HPDE6-E6E7 (cell line): ENCODE results near the gene TXNDC16.
"Not testable (repeated sequence)": the region's sequence is repeated elsewhere in the genome, so short reads cannot be mapped to it uniquely, and the experiment has no call there.

ENCODE experiments used
- DNase-seq: peaks from one replicate; pipeline ENCODE4 v3.0.0; 2011; ENCODE audit warnings: missing footprints; ENCODE audit errors: extremely low spot score

Gene TXNDC16

GRCh38 chr14:52552063-52552988 lies at the start of gene TXNDC16, which contains the start of gene GPR137C:
Gene TXNDC16, minus strand, starts transcription at chr14:52552505. Its CDS starts 8,948 bp downstream, at chr14:52543557.
Gene GPR137C, plus strand, starts transcription at chr14:52552836. Its CDS starts 312 bp downstream, at chr14:52553148.
- peak; percentile 97 for DNase-seq

- no peak for DNase-seq
Observed at GRCh38 chr14:52599974-52600373, 47.7 kb upstream of the TXNDC16 start.

GRCh38 chr14:52598568-52598967 lies 46.3 kb upstream of the TXNDC16 start:
- no peak for DNase-seq

- peak; percentile 15 for DNase-seq
Observed at GRCh38 chr14:52596861-52597260, 44.6 kb upstream of the TXNDC16 start.

GRCh38 chr14:52596320-52596719 lies 44.0 kb upstream of the TXNDC16 start:
- no peak for DNase-seq

GRCh38 chr14:52590318-52590717 lies 38.0 kb upstream of the TXNDC16 start:
- no peak for DNase-seq

- DNase-seq, result no peak
Observed at GRCh38 chr14:52589646-52590045, 37.3 kb upstream of the TXNDC16 start.

- DNase-seq, result peak; percentile 8
Observed at GRCh38 chr14:52583544-52583943, 31.2 kb upstream of the TXNDC16 start.

- DNase-seq, result no peak
Observed at GRCh38 chr14:52575858-52576257, 23.6 kb upstream of the TXNDC16 start.

GRCh38 chr14:52568454-52568853 lies 16.1 kb upstream of the TXNDC16 start:
- DNase-seq, result not testable (repeated sequence)

- DNase-seq, result peak; percentile 13
Observed at GRCh38 chr14:52563120-52563519, 10.8 kb upstream of the TXNDC16 start.

GRCh38 chr14:52558688-52559087 lies 6.4 kb upstream of the TXNDC16 start:
- no peak for DNase-seq

- DNase-seq, result peak; percentile 76
Observed at GRCh38 chr14:52553671-52554575, 1.6 kb upstream of the TXNDC16 start.

- DNase-seq, result peak; percentile 22
Observed at GRCh38 chr14:52553002-52553670, 831 bp upstream of the TXNDC16 start.

GRCh38 chr14:52551696-52552062 lies 626 bp downstream of the TXNDC16 start:
- peak; percentile 16 for DNase-seq

- no peak for DNase-seq
Observed at GRCh38 chr14:52551205-52551604, 1.1 kb downstream of the TXNDC16 start.

GRCh38 chr14:52550661-52551060 lies 1.6 kb downstream of the TXNDC16 start:
- no peak for DNase-seq

- DNase-seq, result no peak
Observed at GRCh38 chr14:52547526-52547925, 4.8 kb downstream of the TXNDC16 start.

- no peak for DNase-seq
Observed at GRCh38 chr14:52547027-52547426, 5.3 kb downstream of the TXNDC16 start.

GRCh38 chr14:52546318-52546670 lies 6.0 kb downstream of the TXNDC16 start:
- DNase-seq, result no peak

GRCh38 chr14:52545584-52546317 lies 6.6 kb downstream of the TXNDC16 start:
- DNase-seq, result no peak
